ENCODE data around the gene COL4A4.

Gene COL4A4

DNA sequence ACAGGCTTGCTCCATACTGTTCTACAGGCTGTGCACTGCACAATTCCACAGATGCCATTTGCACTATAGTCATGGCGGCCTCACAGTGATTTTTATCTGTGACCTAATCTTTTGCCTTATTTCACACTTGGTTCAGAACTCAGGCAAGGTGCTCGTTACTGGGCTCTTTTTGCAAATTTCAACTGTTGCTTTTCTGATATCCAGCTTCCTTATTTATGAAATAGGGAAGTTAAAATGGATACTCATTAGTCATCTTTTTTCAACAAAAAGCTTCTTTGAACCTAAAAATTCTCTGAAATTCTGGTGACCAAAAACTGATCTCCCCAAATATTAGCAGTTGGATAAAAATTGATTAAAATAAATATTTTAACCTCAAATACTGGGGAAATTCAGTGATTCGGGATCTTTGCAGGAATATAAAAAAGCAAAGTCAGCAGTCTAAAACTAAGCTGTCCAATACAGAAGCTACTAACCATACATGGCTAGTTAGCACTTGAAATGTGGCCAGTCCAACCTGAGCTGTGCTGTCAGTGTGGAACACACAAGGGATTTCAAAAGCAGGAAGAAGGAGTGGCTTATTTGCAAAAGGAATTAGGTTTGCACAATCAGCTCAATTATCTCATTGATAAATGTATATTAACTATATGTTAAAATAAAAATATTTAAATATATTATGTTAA, 134.4 kb downstream of the COL4A4 start:
- no peak for DNase-seq

DNA sequence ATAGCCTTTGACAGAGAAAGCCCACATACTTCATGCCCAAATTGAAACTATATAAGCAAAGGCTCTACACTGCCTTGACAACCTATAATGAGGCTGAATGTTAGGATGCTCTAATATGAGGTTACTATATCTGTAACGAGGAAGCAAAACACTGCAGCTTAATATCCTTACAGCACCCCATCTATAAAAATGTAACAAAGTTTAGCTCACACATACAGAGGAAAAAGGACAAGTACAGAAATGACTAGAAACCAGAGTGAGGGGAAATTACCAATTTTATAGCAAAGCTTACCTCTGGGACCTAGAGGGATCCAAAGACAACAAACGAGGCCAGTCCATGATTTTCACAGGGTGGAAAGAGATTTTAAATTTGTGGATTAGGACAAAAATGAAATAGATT, 138.5 kb downstream of the COL4A4 start:
- DNase-seq, result no peak

DNA sequence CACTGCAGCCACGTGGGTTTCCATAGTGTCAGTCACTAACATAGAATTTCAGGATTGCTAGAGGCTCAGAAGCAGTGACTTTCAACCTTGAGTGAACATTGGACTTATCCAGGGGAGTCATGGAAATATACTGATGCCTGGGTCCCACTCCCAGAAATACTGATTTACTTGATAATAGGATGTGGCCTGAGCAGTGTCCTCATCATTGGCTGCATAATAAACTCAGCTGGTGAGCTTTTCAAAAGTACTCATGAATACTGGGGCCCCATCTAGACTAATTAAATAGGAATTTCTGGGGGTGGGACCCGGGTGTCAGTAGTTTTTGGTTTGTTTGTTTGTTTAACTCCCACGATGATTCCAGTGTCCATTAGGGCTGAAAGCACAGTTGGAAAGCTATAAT, 141.4 kb downstream of the COL4A4 start:
- DNase-seq, result no peak

DNA sequence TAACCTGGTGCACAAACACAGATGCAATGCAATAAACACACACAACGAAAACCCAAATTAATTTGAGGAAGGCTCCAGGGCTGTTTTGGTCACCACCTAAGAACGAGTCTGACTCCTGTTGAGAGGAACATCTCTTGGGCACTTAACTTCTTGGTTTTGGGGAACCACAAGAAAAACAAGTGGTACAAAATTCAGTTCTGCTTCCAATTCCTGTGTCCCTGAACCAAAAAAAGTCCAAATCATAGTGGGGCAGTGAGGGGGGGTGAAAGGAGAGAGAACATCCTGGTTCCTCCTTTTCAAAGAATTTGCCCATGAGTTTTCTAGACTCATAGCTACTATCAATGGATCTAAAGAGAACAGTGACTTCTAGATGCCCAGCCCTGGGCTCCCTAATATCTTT, 143.6 kb downstream of the COL4A4 start:
- no peak for DNase-seq

DNA sequence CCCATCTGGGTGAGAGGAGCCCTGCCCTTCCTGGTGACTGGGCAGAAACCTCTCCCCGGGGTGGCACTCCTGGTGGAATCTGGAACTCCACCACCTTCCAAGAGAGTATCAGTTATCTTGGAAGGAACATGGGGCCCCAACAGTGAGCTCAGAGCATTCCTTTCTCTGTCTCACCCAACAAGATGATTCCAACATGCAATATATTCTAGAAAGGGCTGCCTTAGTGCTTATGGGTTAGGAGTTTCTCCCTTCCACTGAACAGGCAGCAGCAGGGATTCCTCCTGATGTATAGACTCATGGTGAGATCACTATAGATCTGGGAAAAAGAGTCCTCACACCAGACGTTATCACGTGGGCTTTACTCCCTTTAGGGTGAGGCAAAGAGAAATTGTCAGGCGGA, 147.1 kb downstream of the COL4A4 start:
- DNase-seq, result no peak

DNA sequence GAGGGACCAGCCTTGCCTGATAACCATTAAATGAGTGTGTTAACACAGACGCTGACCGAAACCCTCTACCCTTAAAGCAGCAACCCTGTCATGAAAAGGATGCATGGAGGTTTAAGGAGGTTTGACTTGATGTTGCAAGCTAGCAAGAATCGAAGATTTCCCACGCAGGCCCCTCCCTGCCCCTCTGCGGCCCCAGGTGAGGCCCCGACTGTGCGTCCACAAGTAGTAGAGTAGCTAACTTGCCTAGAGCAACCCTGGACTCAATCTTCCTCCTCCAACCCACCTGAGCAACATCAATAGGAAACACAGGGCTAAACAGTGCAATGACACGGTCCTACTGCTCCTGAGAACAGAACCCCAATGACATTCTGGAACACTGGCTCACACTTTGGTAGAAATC, 150.1 kb downstream of the COL4A4 start:
- DNase-seq, result no peak

DNA sequence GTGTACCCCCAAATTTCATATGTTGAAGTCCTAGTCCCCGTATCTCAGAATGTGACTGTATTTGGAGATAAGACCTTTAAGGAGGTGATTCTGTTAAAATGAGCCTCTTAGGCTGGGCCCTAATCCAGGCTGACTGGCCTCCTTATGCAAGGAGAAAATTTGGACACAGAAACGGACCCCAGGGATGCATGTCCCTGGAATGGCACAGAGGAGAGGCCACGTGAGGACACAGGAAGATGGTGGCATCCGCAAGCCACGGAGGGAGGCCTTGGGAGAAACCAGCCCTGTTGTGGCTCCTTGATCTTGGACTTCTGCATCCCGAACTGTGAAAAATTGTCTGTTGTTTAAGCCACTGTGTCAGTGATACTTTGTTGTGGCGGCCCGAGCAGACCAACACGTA, 150.7 kb downstream of the COL4A4 start:
- DNase-seq, result no peak

DNA sequence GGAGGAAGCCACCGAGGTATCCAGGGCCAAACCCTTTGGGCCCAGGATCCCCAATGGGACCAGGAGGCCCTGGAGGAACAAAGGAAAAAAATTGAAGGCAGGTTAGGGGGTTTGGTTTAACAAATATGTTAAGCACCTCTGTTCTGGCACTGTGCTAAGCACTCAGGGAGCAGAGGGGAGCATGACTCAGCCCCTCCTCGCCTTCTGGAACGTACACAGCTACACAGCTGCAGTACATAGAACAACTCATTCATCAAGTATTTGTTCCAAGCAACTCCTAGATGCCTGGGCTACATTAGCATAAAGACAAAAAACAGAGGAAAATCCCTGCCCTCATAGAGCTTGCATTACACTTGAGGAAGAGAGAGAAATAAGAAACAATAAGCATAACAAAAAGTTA, 153.6 kb downstream of the COL4A4 start:
- DNase-seq, result no peak

DNA sequence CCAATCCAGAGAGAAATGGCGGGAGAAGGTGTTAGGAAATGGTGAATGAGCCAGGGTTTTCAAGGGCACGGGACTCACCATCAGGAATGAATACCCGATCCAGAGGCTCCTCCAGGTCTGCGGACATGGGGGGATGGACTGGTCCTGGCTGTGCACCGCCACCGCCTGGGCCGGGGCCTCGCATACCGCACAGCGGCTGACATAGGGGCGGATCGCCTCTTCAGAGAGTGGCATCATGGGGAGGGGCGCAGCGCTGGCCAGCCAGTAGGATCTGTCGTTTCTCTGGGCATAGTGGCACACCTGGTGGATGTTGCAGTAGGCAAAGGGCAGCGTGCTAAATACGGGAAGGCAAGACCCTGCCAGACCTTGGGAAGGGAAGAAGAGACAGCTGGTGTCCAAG, 156.1 kb downstream of the COL4A4 start:
- no peak for DNase-seq

DNA sequence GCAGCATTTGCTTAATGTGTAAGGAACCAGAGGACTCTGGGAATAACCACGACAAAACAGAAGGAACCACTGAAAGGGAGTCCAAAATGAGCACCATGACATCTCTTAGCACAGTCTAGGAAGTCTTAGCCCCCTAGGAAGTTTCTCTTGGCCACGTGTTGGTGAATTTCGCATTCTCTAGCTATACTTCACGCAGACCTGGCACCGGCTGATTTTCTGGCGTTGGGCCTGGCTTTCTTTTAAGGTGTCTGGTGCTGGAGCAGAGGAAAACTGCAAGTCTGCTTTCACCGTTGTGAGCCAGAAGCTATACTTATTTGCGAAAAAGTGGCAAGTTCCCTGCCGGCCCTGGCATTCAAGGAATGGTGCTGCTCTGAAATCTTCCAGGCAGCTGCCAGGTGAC, 156.9 kb downstream of the COL4A4 start:
- DNase-seq, result no peak

DNA sequence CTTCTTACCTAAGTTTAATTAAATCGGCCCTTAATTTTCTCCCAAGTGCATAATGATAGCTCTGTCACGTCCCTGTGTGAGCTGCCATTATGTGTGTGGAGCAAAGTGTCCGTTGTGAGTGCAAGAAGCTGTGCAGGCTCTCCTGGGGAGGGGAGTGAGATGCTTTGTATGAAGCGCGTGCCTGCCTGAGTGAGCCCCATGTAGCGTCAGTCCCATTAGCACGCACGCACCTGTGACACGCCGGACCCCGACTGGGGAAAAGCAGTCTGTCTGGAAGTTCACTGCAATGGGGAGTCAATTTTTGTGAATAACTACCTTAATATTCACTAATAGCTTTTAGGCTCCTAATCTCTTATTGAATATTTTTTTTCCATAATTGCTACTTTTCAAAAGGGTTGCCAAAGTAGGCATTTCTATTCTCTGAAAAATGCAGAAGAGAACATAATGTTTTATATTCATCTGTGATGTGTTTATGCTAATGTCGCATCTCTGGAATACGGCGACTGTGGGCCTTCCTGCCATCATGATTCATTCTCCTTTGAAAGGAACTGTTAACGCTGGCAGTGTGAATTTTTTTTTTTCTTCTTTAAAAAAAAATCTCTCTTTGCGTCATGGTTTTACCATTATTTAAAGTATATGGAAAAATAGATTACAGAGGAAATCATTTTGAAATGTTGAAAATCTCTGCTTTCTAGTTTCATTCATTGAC, 157.7 kb downstream of the COL4A4 start:
- no peak for DNase-seq

DNA sequence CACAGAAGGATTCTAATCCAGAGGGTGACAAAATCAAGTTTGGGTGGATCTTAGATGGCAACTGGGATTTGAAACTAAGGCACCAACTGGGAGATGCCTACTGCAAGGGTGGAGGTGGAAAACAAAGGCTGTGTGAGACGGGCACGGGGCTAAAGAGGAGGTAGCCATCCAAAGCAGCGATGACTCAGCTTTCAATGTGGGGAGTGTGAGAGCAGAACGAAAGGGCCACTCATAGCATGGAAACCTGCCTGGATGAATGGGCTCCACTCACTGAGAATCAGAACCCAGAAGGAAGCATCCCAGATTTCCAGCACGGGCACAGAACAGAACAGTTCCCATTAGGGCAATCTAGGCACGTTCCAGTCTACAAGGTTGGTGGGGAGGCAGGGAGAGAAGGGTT, 159.5 kb downstream of the COL4A4 start:
- no peak for DNase-seq

DNA sequence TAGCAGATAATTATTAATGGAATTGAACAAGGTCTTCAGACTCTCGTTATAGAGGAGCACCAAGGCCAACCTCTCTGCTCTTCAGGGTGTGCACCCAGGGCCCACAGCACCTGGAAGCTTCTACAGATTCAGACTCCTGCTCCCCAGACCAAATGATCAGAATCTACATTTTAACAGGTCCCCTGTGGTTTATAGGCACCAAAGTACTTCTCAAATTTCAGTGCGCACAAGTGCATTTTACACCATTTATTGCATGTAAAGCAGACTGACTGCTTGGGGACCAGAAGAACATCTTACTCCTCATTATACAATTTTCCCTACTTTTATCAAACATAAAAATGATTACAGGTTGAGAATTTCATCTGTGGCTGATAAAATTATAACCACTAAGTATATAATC, 163.9 kb downstream of the COL4A4 start:
- no peak for DNase-seq

DNA sequence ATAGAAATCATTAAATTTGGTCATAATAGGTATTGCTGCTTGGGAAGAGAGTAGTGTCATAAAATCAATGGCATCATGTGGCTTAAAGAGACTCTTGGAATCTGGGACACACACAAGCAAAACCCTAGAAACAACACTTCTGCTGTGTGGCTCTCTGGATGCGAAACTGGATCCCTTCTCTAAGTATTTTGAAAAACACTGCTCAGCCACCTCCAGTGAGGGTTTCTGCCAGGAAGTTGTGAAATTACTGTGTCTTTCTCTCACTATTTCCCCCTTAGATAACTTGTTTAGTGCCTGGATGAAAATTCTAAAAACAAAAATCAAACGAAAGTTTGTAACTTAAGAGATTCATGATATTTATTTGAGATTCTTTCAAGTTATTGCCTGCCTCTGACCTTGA, 164.3 kb downstream of the COL4A4 start:
- no peak for DNase-seq

DNA sequence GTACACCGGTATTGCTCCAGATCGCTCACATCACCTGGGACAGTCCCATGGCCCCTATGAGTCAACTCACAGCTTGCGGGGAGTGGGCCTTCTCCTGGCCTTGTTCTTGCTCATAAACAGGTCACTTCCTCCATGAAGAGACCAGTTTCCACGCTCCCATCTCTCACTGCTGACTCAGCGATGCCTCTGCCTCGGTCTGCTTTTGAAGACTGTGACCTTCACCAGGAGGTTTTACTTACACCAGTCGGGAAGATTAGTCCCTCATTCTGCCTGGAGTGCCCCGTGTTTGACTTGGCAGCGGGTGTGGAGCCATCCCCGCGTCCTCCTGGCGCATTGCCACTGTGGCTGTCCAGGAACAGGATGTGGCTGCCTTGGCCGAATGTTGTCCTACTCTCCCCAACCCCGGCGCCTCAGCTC, 168.4 kb downstream of the COL4A4 start:
- no peak for DNase-seq

DNA sequence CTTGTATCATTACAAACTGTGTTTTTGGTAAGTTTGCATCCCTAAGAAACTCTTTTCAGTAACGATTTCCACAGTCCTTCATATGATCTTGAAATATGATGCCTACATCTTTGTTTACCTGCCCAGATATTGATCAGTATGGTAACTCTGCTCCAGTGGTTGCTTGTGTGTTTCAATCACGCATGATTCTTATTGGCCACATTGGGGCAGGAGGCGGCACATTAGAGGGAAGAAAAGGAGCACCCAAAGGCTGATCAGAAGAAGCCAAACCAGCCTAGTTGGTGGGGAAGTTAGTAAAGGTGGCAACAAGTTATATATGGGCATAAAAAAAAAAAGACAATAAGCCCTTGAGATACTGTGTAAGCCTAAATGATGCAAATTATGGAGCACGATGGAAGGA, 169.2 kb downstream of the COL4A4 start:
- no peak for DNase-seq

DNA sequence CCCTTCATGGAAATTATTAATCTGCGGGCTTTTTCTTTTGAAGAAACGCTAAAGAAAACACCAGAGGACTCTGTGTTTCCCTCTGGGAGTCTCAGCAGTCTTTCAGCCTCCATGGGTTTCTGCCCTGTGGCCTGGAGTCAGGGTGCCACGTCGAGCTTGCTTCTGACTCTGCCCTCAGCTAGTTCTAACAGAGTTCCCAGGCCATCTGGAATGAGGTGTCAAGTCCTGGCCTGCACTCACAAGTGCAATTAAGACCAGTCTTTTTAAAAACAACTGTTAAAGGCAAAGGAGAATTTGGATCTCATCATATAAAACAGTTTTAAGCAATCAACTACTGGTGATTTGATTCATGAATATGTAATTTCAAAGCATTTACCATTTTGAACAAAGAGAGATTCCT, 170.8 kb downstream of the COL4A4 start:
- DNase-seq, result no peak

DNA sequence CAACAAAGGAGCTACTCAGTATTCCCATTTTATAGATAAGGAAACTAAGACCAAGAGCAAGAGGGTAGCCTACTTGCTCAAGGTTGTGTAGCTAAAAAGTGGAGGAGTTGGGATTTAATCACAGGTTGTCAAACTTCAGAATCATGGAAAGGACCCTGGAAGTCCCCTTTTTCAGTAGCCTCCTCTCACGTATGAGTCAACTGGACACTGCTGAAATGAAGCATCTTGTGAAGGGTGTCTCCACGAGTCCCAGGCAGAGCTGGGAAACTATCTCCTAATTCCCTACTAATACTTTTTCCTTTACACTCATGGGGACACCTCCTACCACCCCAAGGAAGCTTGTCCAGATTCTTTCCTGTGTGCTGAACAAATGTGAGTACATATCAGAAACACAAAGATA, 172.3 kb downstream of the COL4A4 start:
- DNase-seq, result no peak

DNA sequence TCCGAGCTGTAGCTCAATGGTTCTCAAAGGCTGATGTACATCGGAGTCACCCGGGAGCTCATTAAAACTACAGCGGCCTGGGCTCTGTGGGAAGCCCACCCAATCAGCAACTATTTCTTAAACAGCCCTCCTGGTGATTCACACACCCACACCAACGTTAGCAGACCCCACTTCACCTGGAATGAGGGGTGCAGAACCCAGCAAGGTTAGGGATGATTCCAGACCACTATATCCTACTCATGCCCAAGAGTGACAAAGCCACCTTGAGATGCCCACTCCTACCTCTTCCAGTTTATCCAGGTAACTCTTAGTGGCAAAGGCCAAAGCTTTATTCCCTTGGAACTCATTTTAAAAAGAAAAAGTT, 178.4 kb downstream of the COL4A4 start:
- DNase-seq, result no peak

DNA sequence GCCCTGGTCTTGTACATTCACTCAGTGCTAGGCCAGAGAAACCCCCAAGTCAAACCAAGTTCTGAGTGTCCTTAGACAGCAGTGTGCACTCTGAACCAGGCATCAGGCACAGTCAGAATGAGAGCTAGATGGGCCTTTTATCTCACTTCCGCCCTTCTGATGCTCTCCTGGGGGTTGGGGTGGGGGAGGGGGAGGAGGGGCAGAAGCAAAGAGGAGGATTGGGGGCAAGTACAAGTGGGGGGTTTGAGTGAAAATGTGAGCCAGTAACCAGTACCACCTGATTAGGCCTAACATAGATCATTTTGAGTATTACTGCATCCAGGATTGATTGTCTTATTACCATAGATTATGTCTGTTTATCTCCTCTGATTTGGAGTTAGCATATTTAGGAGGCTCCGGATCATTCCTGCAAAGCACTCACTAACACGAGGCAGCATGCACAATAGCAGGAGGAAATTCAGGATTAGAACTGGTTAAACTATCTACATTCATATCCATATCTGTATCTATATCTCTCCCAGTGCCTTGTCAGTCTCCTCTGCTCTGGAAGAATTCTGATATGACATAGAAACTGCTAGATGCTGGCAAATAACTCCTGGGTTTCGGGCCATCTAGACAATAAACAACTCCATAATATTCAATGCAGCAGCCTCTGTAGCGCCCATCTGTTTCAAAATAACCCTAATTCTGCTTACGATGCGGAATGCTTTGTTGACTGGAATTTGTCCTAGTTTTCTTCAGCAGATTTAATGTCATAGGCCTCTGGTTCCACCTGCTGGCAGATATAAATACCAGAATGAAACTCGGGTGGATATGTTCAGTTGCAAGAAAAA, 179.0 kb downstream of the COL4A4 start:
- DNase-seq, result peak; percentile 18

DNA sequence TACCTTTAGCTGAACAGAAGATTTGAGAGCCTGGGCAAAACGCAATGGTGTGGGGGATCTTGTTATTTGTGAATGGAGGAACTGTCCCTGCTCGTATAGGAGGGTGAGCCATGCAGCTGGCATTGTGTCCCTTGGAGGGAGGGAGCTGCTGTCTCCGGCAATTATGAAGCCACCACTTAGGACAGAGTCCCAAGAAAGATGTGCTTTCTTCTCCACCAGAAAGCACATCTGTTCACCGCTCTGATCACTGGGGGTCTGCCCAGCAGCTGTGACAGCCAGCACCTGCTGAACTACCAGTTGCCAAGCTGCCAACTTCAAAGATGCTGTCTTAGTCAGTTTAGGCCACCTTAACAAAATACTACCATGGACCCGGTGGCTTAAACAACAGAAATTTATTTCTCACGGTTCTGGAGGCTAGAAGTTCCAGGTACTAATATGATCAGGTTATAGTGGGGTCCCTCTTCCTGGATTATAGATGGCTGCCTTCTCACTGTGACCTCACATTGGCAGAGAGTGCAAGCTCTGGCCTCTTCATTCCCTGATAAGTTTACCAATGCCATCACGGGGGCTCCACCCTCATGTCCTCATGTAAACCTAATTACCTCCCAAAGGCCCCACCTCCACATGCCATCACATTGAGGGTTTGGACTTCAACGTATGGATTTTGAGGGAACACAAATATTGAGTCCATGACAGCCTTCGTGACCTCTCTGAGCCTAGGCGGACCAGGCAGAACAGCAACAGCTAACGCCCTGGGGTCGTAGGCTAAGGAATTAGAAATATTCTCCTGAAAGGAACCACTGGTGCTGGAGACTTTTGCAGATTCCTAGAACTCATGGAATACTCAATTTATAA, 179.9 kb downstream of the COL4A4 start:
- no peak for DNase-seq

DNA sequence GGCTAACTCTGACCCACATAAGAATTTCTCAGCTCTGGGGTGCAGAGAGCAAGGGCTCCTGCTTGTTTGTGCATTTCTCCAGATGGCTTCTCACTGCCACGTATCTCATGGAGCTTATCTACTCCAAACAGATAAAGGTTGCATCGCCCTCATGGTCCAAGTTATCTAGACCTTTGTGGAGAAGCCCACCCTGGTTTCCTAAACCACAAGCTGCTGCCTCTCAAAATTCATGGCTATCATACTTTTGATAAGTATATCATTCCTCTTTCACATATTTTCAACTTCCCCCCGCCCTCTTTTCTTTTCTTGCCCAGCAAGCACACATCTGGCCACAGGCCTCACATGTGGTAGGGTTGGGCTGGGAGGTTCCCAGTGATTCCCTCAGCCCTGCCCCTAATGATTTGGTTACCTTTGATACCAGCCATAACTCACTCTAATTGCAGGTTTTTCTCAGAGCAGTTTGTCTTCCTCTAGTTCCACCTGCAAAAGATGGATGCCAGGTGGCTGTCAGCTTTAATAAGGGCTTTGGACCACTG, 182.1 kb downstream of the COL4A4 start:
- DNase-seq, result no peak

DNA sequence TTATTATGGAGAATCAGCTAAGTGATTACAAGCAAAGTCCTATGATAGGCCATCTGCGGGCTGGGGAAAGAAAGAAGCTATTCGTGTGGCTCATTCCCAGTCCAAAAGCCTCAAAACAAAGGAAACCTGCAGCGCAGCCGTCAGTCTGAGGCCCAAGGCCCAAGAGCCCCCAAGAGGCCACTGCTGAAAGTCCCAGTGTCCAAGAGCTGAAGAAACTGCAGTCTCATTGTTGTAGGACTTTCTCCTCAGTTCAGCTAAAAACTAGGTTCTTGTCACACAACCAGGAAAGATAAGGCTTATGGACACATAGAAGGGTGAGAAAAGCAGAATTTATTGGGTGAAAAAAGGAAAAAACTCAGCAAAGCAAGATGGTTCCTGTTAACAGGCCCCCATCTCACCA, 185.0 kb downstream of the COL4A4 start:
- no peak for DNase-seq

All from NCI-H1436 treated with DMSO at 0.1 percent for 48 hours (cell line).